CD4-positive, alpha-beta T cell treated with Interleukin-15 for 4 hours (primary cell): ENCODE measurements around the gene MCEMP1.
"Not testable (repeated sequence)": the region's sequence is repeated elsewhere in the genome, so short reads cannot be mapped to it uniquely, and the experiment has no call there.

ENCODE experiments used
- DNase-seq: peaks from one replicate; pipeline ENCODE4 v3.0.0-alpha.2; 2020; ENCODE audit warnings: low spot score

Gene MCEMP1

GRCh38 chr19:7643629-7644549 lies 33.0 kb upstream of the MCEMP1 start:
- DNase-seq = not testable (repeated sequence)

GRCh38 chr19:7644550-7644877 lies 32.4 kb upstream of the MCEMP1 start:
- no peak for DNase-seq

- no peak for DNase-seq
Measured at GRCh38 chr19:7645163-7645562, 31.7 kb upstream of the MCEMP1 start.

GRCh38 chr19:7645656-7646425 lies 31.0 kb upstream of the MCEMP1 start:
- DNase-seq = no peak

DNA sequence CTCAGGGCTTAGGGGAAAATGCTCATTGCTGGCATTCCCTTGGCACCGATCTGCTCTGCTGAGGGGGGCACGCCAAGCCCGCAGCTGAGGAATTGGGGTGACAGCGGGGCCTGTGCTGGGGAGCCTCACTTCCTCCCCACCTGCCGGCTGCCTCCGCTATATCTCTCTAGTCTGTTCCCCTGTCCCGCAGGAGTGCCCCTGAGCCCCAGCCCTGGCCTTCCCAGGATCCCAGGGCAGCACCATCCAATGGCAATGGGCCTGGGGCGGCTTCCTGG lies 30.5 kb upstream of the MCEMP1 start:
- no peak for DNase-seq

GRCh38 chr19:7647156-7647555 lies 29.7 kb upstream of the MCEMP1 start:
- DNase-seq = no peak

DNA sequence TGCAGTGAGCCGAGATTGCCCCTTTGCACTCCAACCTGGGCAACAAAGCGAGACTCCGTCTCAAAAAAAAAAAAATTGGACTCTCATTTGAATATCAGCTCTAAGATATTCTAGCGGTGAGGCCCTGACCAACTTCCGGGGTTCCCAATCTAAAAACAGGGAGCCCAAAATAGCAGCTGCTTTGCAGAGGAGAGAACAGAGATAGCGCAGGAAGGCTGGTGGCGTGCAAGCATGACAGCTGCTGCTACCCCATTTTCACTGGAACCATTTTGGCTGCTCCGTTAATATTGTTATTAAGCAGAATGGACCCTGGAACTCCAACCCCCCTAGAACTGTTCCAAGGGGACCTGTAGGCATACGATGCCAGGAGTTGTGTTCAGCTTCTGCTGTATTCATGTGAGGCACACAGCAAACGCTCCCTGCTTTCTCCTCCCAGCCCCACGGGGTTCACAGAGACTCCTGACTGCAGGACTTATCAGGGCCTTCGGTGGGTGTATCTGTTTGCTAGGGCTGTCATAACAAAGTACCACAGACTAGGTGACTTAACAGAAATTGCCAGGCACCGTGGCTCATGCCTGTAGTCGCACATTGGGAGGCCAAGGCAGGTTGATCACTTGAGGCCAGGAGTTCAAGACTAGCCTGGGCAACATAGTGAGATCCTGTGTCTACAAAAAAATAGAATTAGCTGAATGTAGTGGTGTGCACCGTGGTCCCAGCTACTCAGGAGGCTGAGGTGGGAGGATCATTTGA lies 28.4 kb upstream of the MCEMP1 start:
- no peak for DNase-seq

GRCh38 chr19:7650148-7650547 lies 26.7 kb upstream of the MCEMP1 start:
- no peak for DNase-seq

- peak; percentile 87 for DNase-seq
Measured at GRCh38 chr19:7652061-7652641, 24.7 kb upstream of the MCEMP1 start.

- no peak for DNase-seq
Measured at GRCh38 chr19:7654401-7654800, 22.5 kb upstream of the MCEMP1 start.

DNA sequence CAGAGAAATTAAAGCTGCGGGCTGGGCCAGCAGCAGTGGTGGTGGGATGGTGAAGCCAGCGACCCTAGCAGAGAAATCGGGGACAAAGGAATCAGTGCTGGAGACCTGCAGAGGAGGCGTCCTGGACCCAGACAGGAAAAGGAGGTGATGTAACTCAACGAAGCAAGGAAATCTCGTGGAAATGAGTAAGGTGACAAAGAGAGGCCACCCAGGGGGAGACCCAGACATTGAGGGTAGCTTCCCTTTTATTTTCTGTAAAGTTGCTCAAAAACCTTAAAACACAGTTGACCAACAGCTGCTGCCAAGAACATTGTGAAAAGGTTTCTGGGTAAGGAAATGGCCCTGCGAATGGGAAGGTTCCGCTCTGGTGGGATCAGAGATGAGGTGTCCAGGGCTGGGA lies 21.3 kb upstream of the MCEMP1 start:
- DNase-seq = no peak

DNA sequence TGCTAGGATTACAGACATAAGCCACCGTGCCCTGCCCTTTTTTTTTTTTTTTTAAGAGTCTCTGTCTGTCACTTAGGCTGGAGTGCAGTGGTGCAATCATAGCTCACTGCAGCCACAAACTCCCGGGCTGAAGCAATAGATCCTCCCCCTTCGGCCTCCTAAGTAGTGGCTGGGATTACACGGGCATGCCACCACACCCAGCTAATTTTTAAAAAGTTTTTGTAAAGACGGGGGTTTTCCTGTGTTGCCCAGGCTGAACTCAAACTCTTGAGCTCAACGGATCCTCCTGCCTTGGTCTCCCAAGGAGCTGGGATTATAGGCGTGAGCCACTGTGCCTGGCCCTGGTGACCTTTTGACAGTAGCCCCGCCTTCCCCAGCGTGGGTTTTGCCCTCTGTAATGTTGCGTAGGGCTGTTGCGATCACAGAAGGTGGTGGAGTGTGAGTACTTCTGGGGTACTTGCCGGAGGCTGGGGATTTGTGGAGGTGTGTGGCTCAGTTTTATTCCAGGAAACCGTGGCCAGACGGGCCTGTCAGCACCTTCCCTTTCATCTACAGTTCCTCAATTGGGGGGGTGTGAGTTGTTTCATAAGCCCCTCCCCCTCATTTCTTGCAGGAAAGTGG lies 19.6 kb upstream of the MCEMP1 start:
- peak; percentile 17 for DNase-seq

GRCh38 chr19:7658219-7658686 lies 18.6 kb upstream of the MCEMP1 start:
- peak; percentile 54 for DNase-seq

DNA sequence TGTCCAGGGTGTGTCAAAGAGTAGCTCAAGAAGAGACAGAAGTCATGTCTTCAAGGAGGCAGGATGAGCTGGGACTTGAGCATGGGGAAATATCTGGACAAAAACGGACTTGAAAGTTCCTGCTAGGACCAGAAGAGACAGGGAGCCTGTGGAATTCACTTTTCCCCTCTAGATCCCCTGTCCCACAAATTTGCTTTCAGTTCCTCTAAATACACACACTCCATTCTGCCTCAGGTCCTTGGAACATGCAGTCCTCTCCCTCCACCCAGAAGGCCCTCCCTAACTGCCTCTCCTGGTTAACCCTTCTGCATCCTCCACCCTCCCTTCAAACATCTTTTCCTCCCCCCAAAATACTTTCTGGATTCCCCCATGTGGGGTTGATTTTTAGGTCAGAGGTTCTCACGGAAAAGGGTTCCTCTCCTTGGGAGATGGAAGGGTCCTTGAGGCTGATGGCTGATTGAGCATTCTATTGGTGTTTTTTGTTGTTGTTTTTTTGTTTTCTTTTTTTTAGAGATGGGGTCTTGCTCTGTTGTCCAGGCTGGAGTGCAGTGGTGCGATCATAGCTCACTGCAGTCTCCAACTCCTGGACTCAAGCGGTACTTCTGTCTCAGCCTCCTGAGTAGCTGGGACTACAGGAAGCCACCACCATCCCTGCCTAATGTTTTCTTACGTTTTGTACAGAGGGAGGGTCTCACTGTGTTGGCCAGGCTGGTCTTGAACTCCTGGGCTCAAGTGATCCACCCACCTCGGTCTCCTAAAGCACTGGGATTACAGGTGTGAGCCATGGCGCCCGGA lies 14.9 kb upstream of the MCEMP1 start:
- DNase-seq = no peak

- no peak for DNase-seq
Measured at GRCh38 chr19:7662657-7663056, 14.2 kb upstream of the MCEMP1 start.

GRCh38 chr19:7663706-7664105 lies 13.2 kb upstream of the MCEMP1 start:
- DNase-seq = no peak

GRCh38 chr19:7665076-7665475 lies 11.8 kb upstream of the MCEMP1 start:
- DNase-seq = no peak

- no peak for DNase-seq
Measured at GRCh38 chr19:7668842-7669241, 8.0 kb upstream of the MCEMP1 start, which contains the start of gene RETN. Gene RETN, plus strand, starts transcription at chr19:7669049. Its CDS starts 278 bp downstream, at chr19:7669327.

GRCh38 chr19:7669641-7670040 lies 7.2 kb upstream of the MCEMP1 start:
- DNase-seq = no peak

DNA sequence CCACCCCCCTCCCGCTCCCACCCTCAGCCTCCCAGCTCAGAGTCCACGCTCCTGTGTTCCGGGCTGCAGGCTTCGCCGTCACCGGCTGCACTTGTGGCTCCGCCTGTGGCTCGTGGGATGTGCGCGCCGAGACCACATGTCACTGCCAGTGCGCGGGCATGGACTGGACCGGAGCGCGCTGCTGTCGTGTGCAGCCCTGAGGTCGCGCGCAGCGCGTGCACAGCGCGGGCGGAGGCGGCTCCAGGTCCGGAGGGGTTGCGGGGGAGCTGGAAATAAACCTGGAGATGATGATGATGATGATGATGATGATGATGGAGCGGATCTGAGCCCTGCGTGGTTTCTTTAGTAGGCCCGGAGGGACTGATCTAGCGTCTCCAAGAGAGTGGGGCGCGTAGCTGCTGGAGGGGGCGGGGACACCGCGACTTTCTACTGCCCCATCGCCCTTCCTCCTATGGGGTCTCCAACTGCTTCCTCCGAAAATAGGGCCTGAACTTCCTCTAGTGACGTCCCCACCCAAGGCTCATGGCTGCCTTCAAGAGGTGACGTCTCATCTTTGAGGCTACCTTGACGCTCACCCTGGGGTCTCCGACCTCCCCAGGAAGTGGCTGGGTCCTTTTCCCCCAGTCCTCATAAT lies 6.6 kb upstream of the MCEMP1 start:
- no peak for DNase-seq
